ENCODE data around the gene ZNF652. TPM values are rescaled to one million over a fixed set of nuclear protein-coding genes. Genes with fewer than 3 reads are reported as not detected.
A peak's percentile ranks its signal among the peaks of the same experiment; 100 is the strongest.

ZNF652 gene
- total RNA-seq (10 to 100 TPM; 33.7 to 34.9 TPM), total RNA-seq (3.1 to 202 (median 73.8) reads per million in 172 experiments)
- polyA plus RNA-seq (2013, experiment 1 of 2): 26.6 TPM
- 31.2 TPM for polyA plus RNA-seq (2013, experiment 2 of 2)

DNA sequence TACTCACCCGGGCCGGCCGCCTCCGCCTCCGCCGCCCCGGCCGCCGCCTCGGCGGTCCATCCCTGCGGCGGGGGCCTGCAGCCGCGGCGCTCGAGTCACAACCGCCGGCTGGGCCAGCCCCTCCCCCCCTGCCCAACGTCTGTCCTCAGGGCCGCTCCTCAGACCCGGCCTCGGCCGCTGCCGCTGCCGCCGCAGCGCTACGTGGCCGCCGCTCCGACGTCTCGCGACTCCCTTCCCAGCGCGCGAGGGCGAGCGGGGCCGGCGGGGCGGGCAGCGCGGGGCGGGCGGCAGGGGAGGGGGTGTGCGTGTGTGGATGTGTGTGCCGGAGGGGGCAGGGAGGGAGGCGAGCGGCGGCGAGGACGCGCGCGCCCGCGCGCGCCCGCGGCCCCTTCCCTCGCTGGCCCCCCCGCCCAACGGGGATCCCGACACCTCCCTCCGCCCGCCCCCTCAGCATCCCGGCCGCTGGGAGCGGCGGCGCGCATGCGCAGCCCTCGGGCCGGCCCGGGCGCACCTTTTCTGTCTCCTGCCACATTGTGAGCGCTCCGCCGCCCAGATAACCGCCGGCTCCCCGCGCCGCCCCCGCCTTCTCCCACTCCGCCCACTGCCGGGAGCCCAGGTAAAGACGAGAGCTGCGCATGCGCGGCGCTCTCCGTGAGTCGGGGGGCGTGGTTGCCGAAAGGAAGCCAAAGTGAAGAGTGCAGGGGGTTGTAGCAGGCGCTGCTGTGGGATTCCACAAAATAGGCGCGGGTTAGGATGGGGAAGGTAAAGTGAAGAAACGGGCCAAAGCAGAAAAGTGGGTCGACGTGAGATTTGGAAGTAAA is at the start of gene ZNF652:
Gene ZNF652, minus strand, starts transcription at position 349 of the 821 bp plus-strand sequence. CDS start 44,525 bp downstream, outside the sequence.
- POLR2A ChIA-PET: interaction anchor here (0.7 to 6.5 kb wide), 23 partner anchors 11 to 470 kb away, joined by 3 to 65 read pairs (median 5); partner anchors contain the start of genes ATP5MC1 and PHB1
- intact Hi-C loops (cut with DNase I, micrococcal nuclease): loop anchor here in 1 of 2 experiments (1.0 to 2.0 kb wide), 4 partner anchors 19 to 427 kb away; partner anchors contain the start of gene KAT7
- H3K36me3 Mint-ChIP-seq (ENCODE audit: low read depth): peaks cover 8% of the 10 kb centered on the region
- Histone ChIP-seq H3K36me3 (ENCODE audit: insufficient read depth, low read length) (no peaks in the 10 kb centered on the region), H3K27me3 (ENCODE audit: control insufficient read depth in 1 of 2, insufficient read depth in 2 of 2, low read length in 2 of 2) (no peaks in the 10 kb centered on the region), H3K27ac (ENCODE audit: low read depth in 1 of 2, low read length in 2 of 2) (peak within 1 kb of the TSS; percentile 61 to 87), H3K4me3 (ENCODE audit: low read length) (peak within 1 kb of the TSS; percentile 86), H3K4me1 (ENCODE audit: insufficient read depth, low read length) (peaks cover 38% of the 10 kb centered on the region), H3K9me3 (ENCODE audit: control insufficient read depth in 1 of 2, insufficient read depth in 1 of 2, low read length in 2 of 2) (no peaks in the 10 kb centered on the region)
- no peaks in the 10 kb centered on the region for H3K27me3 Mint-ChIP-seq
- CTCF ChIA-PET: interaction anchor here (3.6 kb wide), 1 partner anchor 46 kb away, joined by 17 read pairs; no protein-coding TSS in a partner anchor
- DNase-seq (peak; percentile 94 to 98 (median 97)), ATAC-seq (ENCODE audit: poor library complexity) (peak; percentile 59)
- H3K4me1 Mint-ChIP-seq (ENCODE audit: low read depth): peaks cover 56% of the 10 kb centered on the region
- H3K27ac Mint-ChIP-seq: peak within 1 kb of the TSS; percentile 97
- TF ChIP-seq, protein P1, sequence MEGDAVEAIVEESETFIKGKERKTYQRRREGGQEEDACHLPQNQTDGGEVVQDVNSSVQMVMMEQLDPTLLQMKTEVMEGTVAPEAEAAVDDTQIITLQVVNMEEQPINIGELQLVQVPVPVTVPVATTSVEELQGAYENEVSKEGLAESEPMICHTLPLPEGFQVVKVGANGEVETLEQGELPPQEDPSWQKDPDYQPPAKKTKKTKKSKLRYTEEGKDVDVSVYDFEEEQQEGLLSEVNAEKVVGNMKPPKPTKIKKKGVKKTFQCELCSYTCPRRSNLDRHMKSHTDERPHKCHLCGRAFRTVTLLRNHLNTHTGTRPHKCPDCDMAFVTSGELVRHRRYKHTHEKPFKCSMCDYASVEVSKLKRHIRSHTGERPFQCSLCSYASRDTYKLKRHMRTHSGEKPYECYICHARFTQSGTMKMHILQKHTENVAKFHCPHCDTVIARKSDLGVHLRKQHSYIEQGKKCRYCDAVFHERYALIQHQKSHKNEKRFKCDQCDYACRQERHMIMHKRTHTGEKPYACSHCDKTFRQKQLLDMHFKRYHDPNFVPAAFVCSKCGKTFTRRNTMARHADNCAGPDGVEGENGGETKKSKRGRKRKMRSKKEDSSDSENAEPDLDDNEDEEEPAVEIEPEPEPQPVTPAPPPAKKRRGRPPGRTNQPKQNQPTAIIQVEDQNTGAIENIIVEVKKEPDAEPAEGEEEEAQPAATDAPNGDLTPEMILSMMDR (IDR thresholded peaks at IDR 0.05): no peak
- H3K9me3 Mint-ChIP-seq: no peaks in the 10 kb centered on the region
- peak within 1 kb of the TSS; percentile 96 for H3K4me3 Mint-ChIP-seq

DNA sequence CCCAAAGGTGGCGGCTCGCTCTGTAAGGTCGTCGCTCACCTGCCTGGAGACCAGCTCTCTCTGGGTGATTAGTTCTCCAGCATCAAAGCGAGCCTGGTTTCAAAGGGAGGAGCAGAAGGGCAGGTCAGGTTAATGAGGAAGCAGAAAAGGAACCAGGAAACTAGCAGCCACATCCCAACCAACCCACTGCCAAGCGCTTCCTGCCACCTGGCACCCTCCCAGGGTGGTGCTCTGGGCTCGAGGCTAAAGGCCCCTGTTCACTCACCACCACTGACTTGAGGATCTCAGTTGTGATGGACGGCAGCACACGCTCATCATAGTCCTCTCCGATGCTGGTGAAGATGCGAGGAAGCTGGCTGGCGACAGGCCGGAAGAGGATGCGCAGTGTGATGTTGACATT is 47.0 kb upstream of the ZNF652 start:
- H3K4me3 ChIP-seq (ENCODE audit: low read length): no peak overlapping the region
- TF ChIP-seq, protein P1 (IDR thresholded peaks at IDR 0.05): no peak
- DNase-seq (no peak), ATAC-seq (ENCODE audit: poor library complexity) (no peak)
- H3K36me3 ChIP-seq (ENCODE audit: insufficient read depth, low read length): peaks cover 82% of the 10 kb centered on the region
- H3K27ac Mint-ChIP-seq: no peak overlapping the region
- H3K9me3 ChIP-seq (ENCODE audit: control insufficient read depth in 1 of 2, insufficient read depth in 1 of 2, low read length in 2 of 2): no peaks in the 10 kb centered on the region
- H3K27me3 Mint-ChIP-seq: no peaks in the 10 kb centered on the region
- ChIA-PET POLR2A (no interaction called here), CTCF (interaction anchor here (1.1 kb wide), 2 partner anchors 148 to 149 kb away, joined by 5 to 6 read pairs; no protein-coding TSS in a partner anchor)
- H3K27ac ChIP-seq (ENCODE audit: low read depth in 1 of 2, low read length in 2 of 2): no peak overlapping the region
- intact Hi-C loops (cut with DNase I, micrococcal nuclease): loop anchor here in 1 of 2 experiments (10.0 kb wide), 1 partner anchor 214 kb away; no protein-coding TSS in a partner anchor
- H3K36me3 Mint-ChIP-seq (ENCODE audit: low read depth): peaks cover 79% of the 10 kb centered on the region
- H3K9me3 Mint-ChIP-seq: no peaks in the 10 kb centered on the region
- H3K4me1 ChIP-seq (ENCODE audit: insufficient read depth, low read length): peaks cover 20% of the 10 kb centered on the region
- no peaks in the 10 kb centered on the region for H3K27me3 ChIP-seq (ENCODE audit: control insufficient read depth in 1 of 2, insufficient read depth in 2 of 2, low read length in 2 of 2)
- H3K4me3 Mint-ChIP-seq: no peak overlapping the region
- H3K4me1 Mint-ChIP-seq (ENCODE audit: low read depth): peaks cover 21% of the 10 kb centered on the region

DNA sequence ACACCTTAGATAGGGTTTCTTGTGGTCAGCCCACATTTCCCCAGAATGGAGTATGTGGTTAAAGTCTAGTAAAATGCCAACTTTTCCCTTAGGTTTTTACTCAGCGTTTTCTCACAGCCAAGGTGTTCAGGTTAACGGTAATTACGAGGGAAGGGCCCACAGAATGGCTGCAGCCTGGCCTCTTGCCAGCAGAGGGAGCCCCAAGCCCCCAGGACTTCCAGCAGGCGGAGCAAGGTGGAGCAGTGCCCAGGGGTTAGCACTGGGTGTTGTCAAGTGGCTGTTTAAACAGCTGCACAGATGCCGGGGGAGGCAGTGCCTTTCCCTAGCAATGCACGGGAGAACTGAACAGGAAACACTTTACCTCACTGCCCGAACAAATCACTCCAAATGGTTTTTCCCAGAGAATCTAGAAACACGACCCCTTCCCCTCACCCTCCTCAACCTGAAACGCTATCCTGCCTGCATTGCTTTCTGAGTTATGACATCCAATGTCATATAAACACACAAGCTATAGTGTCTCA is 46.0 kb upstream of the ZNF652 start:
- POLR2A ChIA-PET: interaction anchor here (0.8 kb wide), 2 partner anchors 66 to 269 kb away, joined by 3 to 4 read pairs; partner anchors contain the start of gene SPOP
- Histone ChIP-seq H3K36me3 (ENCODE audit: insufficient read depth, low read length) (peaks cover 90% of the 10 kb centered on the region), H3K4me3 (ENCODE audit: low read length) (no peak overlapping the region), H3K27me3 (ENCODE audit: control insufficient read depth in 1 of 2, insufficient read depth in 2 of 2, low read length in 2 of 2) (no peaks in the 10 kb centered on the region), H3K27ac (ENCODE audit: low read depth in 1 of 2, low read length in 2 of 2) (no peak overlapping the region), H3K4me1 (ENCODE audit: insufficient read depth, low read length) (peaks cover 18% of the 10 kb centered on the region), H3K9me3 (ENCODE audit: control insufficient read depth in 1 of 2, insufficient read depth in 1 of 2, low read length in 2 of 2) (no peaks in the 10 kb centered on the region)
- Mint-ChIP-seq H3K4me1 (ENCODE audit: low read depth) (peaks cover 22% of the 10 kb centered on the region), H3K27ac (no peak overlapping the region), H3K27me3 (no peaks in the 10 kb centered on the region), H3K9me3 (no peaks in the 10 kb centered on the region), H3K4me3 (peak overlapping the region; percentile 61), H3K36me3 (ENCODE audit: low read depth) (peaks cover 90% of the 10 kb centered on the region)
- intact Hi-C loops (cut with DNase I, micrococcal nuclease): loop anchor here (1.0 to 10.0 kb wide), 2 partner anchors 148 to 213 kb away; no protein-coding TSS in a partner anchor
- TF ChIP-seq, protein P1 (IDR thresholded peaks at IDR 0.05): peak; percentile 95
- DNase-seq: peak; percentile 71 to 89 (median 81)
- CTCF ChIA-PET: interaction anchor here (0.6 to 1.7 kb wide), 15 partner anchors 8 to 686 kb away, joined by 3 to 21 read pairs (median 3); no protein-coding TSS in a partner anchor
- peak; percentile 100 for ATAC-seq (ENCODE audit: poor library complexity)
